ENCODE results near the gene PHC2.

Gene PHC2

GRCh38 chr1:33372677-33373076, 58.2 kb downstream of the PHC2 start:
- Histone ChIP-seq H3K4me3 (ENCODE audit: low read length) (no peak overlapping the region), H3K4ac (ENCODE audit: low read depth, low read length) (no peak overlapping the region), H3K4me2 (ENCODE audit: low read length) (no peak overlapping the region), H4K5ac (ENCODE audit: low read length) (no peak overlapping the region), H3K79me1 (ENCODE audit: low read length) (no peaks in the 10 kb centered on the region), H2BK120ac (ENCODE audit: low read depth, low read length) (no peak overlapping the region), H3K9ac (ENCODE audit: low read length) (no peak overlapping the region), H3K4me1 (ENCODE audit: control insufficient read depth, low read depth, low read length) (no peaks in the 10 kb centered on the region), H3K79me2 (ENCODE audit: control insufficient read depth, insufficient read depth, low read length) (no peaks in the 10 kb centered on the region), H3K23ac (ENCODE audit: low read length) (no peak overlapping the region), H3K36me3 (ENCODE audit: control insufficient read depth, insufficient read depth, low read length) (no peaks in the 10 kb centered on the region), H3K18ac (ENCODE audit: low read length) (no peak overlapping the region), H2BK15ac (replicated peaks; ENCODE audit: low read depth) (no peak overlapping the region), H2BK5ac (ENCODE audit: low read length) (no peak overlapping the region), H4K8ac (ENCODE audit: low read depth, low read length) (no peak overlapping the region), H3K56ac (ENCODE audit: low read length) (no peak overlapping the region), H3K27me3 (ENCODE audit: insufficient read depth, low read length, poor library complexity) (no peaks in the 10 kb centered on the region), H2AK5ac (ENCODE audit: low read length) (no peak overlapping the region), H3K27ac (ENCODE audit: low read depth, low read length) (no peak overlapping the region)
- no peak for DNase-seq
- no CpG with 5 or more reads among the region's 4 CpGs for WGBS (ENCODE audit: extremely low coverage, insufficient coverage, low lambda C conversion rate)

GRCh38 chr1:33372162-33372561, 58.7 kb downstream of the PHC2 start:
- H3K4ac ChIP-seq (ENCODE audit: low read depth, low read length) = no peak overlapping the region
- H2BK15ac ChIP-seq (replicated peaks; ENCODE audit: low read depth) = no peak overlapping the region
- H3K27me3 ChIP-seq (ENCODE audit: insufficient read depth, low read length, poor library complexity) = no peaks in the 10 kb centered on the region
- no peak overlapping the region for H3K23ac ChIP-seq (ENCODE audit: low read length)
- H2BK5ac ChIP-seq (ENCODE audit: low read length) = no peak overlapping the region
- H3K36me3 ChIP-seq (ENCODE audit: control insufficient read depth, insufficient read depth, low read length) = no peaks in the 10 kb centered on the region
- no peak overlapping the region for H3K27ac ChIP-seq (ENCODE audit: low read depth, low read length)
- H3K79me2 ChIP-seq (ENCODE audit: control insufficient read depth, insufficient read depth, low read length) = no peaks in the 10 kb centered on the region
- no peaks in the 10 kb centered on the region for H3K4me1 ChIP-seq (ENCODE audit: control insufficient read depth, low read depth, low read length)
- no peak overlapping the region for H4K5ac ChIP-seq (ENCODE audit: low read length)
- H3K9ac ChIP-seq (ENCODE audit: low read length) = no peak overlapping the region
- H2BK120ac ChIP-seq (ENCODE audit: low read depth, low read length) = no peak overlapping the region
- no peak overlapping the region for H3K56ac ChIP-seq (ENCODE audit: low read length)
- H3K4me2 ChIP-seq (ENCODE audit: low read length) = no peak overlapping the region
- no peak for DNase-seq
- H3K4me3 ChIP-seq (ENCODE audit: low read length) = no peak overlapping the region
- no peaks in the 10 kb centered on the region for H3K79me1 ChIP-seq (ENCODE audit: low read length)
- WGBS (ENCODE audit: extremely low coverage, insufficient coverage, low lambda C conversion rate) = no CpG with 5 or more reads among the region's 12 CpGs
- no peak overlapping the region for H2AK5ac ChIP-seq (ENCODE audit: low read length)
- no peak overlapping the region for H4K8ac ChIP-seq (ENCODE audit: low read depth, low read length)
- no peak overlapping the region for H3K18ac ChIP-seq (ENCODE audit: low read length)

GRCh38 chr1:33371334-33371733, 59.6 kb downstream of the PHC2 start:
- no CpG with 5 or more reads among the region's 9 CpGs for WGBS (ENCODE audit: extremely low coverage, insufficient coverage, low lambda C conversion rate)
- no peak overlapping the region for H3K9ac ChIP-seq (ENCODE audit: low read length)
- no peak overlapping the region for H4K8ac ChIP-seq (ENCODE audit: low read depth, low read length)
- no peak overlapping the region for H2BK15ac ChIP-seq (replicated peaks; ENCODE audit: low read depth)
- H3K79me2 ChIP-seq (ENCODE audit: control insufficient read depth, insufficient read depth, low read length) = no peaks in the 10 kb centered on the region
- H3K27ac ChIP-seq (ENCODE audit: low read depth, low read length) = no peak overlapping the region
- H2BK5ac ChIP-seq (ENCODE audit: low read length) = no peak overlapping the region
- no peaks in the 10 kb centered on the region for H3K27me3 ChIP-seq (ENCODE audit: insufficient read depth, low read length, poor library complexity)
- no peak overlapping the region for H3K4ac ChIP-seq (ENCODE audit: low read depth, low read length)
- no peak overlapping the region for H2AK5ac ChIP-seq (ENCODE audit: low read length)
- H3K4me1 ChIP-seq (ENCODE audit: control insufficient read depth, low read depth, low read length) = no peaks in the 10 kb centered on the region
- no peak overlapping the region for H3K4me2 ChIP-seq (ENCODE audit: low read length)
- H3K56ac ChIP-seq (ENCODE audit: low read length) = no peak overlapping the region
- no peak overlapping the region for H4K5ac ChIP-seq (ENCODE audit: low read length)
- H3K4me3 ChIP-seq (ENCODE audit: low read length) = no peak overlapping the region
- H3K23ac ChIP-seq (ENCODE audit: low read length) = no peak overlapping the region
- no peaks in the 10 kb centered on the region for H3K79me1 ChIP-seq (ENCODE audit: low read length)
- H3K18ac ChIP-seq (ENCODE audit: low read length) = no peak overlapping the region
- no peaks in the 10 kb centered on the region for H3K36me3 ChIP-seq (ENCODE audit: control insufficient read depth, insufficient read depth, low read length)
- no peak for DNase-seq
- H2BK120ac ChIP-seq (ENCODE audit: low read depth, low read length) = no peak overlapping the region

- WGBS (ENCODE audit: extremely low coverage, insufficient coverage, low lambda C conversion rate) = no CpG with 5 or more reads among the region's 5 CpGs
- Histone ChIP-seq H2BK5ac (ENCODE audit: low read length) (no peak overlapping the region), H3K36me3 (ENCODE audit: control insufficient read depth, insufficient read depth, low read length) (no peaks in the 10 kb centered on the region), H3K27me3 (ENCODE audit: insufficient read depth, low read length, poor library complexity) (no peaks in the 10 kb centered on the region), H3K4me1 (ENCODE audit: control insufficient read depth, low read depth, low read length) (no peaks in the 10 kb centered on the region), H3K79me2 (ENCODE audit: control insufficient read depth, insufficient read depth, low read length) (no peaks in the 10 kb centered on the region), H3K4me3 (ENCODE audit: low read length) (no peak overlapping the region), H3K79me1 (ENCODE audit: low read length) (no peaks in the 10 kb centered on the region), H2BK15ac (replicated peaks; ENCODE audit: low read depth) (no peak overlapping the region), H2AK5ac (ENCODE audit: low read length) (no peak overlapping the region), H4K8ac (ENCODE audit: low read depth, low read length) (no peak overlapping the region), H3K4ac (ENCODE audit: low read depth, low read length) (no peak overlapping the region), H3K56ac (ENCODE audit: low read length) (no peak overlapping the region), H3K4me2 (ENCODE audit: low read length) (no peak overlapping the region), H3K23ac (ENCODE audit: low read length) (no peak overlapping the region), H3K27ac (ENCODE audit: low read depth, low read length) (no peak overlapping the region), H2BK120ac (ENCODE audit: low read depth, low read length) (no peak overlapping the region), H3K9ac (ENCODE audit: low read length) (no peak overlapping the region), H3K18ac (ENCODE audit: low read length) (no peak overlapping the region), H4K5ac (ENCODE audit: low read length) (no peak overlapping the region)
- no peak for DNase-seq
These were observed 60.1 kb downstream of the PHC2 start for GRCh38 chr1:33370827-33371226.

GRCh38 chr1:33370301-33370700, 60.6 kb downstream of the PHC2 start:
- Histone ChIP-seq H3K9ac (ENCODE audit: low read length) (no peak overlapping the region), H3K36me3 (ENCODE audit: control insufficient read depth, insufficient read depth, low read length) (no peaks in the 10 kb centered on the region), H2BK5ac (ENCODE audit: low read length) (no peak overlapping the region), H3K56ac (ENCODE audit: low read length) (no peak overlapping the region), H4K8ac (ENCODE audit: low read depth, low read length) (no peak overlapping the region), H3K27me3 (ENCODE audit: insufficient read depth, low read length, poor library complexity) (no peaks in the 10 kb centered on the region), H3K4me3 (ENCODE audit: low read length) (no peak overlapping the region), H2AK5ac (ENCODE audit: low read length) (no peak overlapping the region), H3K4me1 (ENCODE audit: control insufficient read depth, low read depth, low read length) (no peaks in the 10 kb centered on the region), H3K18ac (ENCODE audit: low read length) (no peak overlapping the region), H2BK120ac (ENCODE audit: low read depth, low read length) (no peak overlapping the region), H3K4me2 (ENCODE audit: low read length) (no peak overlapping the region), H3K4ac (ENCODE audit: low read depth, low read length) (no peak overlapping the region), H3K79me2 (ENCODE audit: control insufficient read depth, insufficient read depth, low read length) (no peaks in the 10 kb centered on the region), H3K27ac (ENCODE audit: low read depth, low read length) (no peak overlapping the region), H2BK15ac (replicated peaks; ENCODE audit: low read depth) (no peak overlapping the region), H3K79me1 (ENCODE audit: low read length) (no peaks in the 10 kb centered on the region), H4K5ac (ENCODE audit: low read length) (no peak overlapping the region), H3K23ac (ENCODE audit: low read length) (no peak overlapping the region)
- DNase-seq = no peak
- WGBS (ENCODE audit: extremely low coverage, insufficient coverage, low lambda C conversion rate) = no CpG with 5 or more reads among the region's 4 CpGs

- Histone ChIP-seq H3K36me3 (ENCODE audit: control insufficient read depth, insufficient read depth, low read length) (no peaks in the 10 kb centered on the region), H3K79me2 (ENCODE audit: control insufficient read depth, insufficient read depth, low read length) (no peaks in the 10 kb centered on the region), H3K9ac (ENCODE audit: low read length) (no peak overlapping the region), H3K27me3 (ENCODE audit: insufficient read depth, low read length, poor library complexity) (no peaks in the 10 kb centered on the region), H3K4me1 (ENCODE audit: control insufficient read depth, low read depth, low read length) (no peaks in the 10 kb centered on the region), H3K56ac (ENCODE audit: low read length) (no peak overlapping the region), H2BK15ac (replicated peaks; ENCODE audit: low read depth) (no peak overlapping the region), H3K18ac (ENCODE audit: low read length) (no peak overlapping the region), H3K79me1 (ENCODE audit: low read length) (no peaks in the 10 kb centered on the region), H2BK120ac (ENCODE audit: low read depth, low read length) (no peak overlapping the region), H2BK5ac (ENCODE audit: low read length) (no peak overlapping the region), H3K27ac (ENCODE audit: low read depth, low read length) (no peak overlapping the region), H3K4me3 (ENCODE audit: low read length) (no peak overlapping the region), H3K4me2 (ENCODE audit: low read length) (no peak overlapping the region), H4K8ac (ENCODE audit: low read depth, low read length) (no peak overlapping the region), H4K5ac (ENCODE audit: low read length) (no peak overlapping the region), H3K4ac (ENCODE audit: low read depth, low read length) (no peak overlapping the region), H2AK5ac (ENCODE audit: low read length) (no peak overlapping the region), H3K23ac (ENCODE audit: low read length) (no peak overlapping the region)
- no peak for DNase-seq
- no CpG with 5 or more reads among the region's 2 CpGs for WGBS (ENCODE audit: extremely low coverage, insufficient coverage, low lambda C conversion rate)
These were observed 61.1 kb downstream of the PHC2 start for GRCh38 chr1:33369764-33370163.
